RWPE1 (cell line): ENCODE measurements around the gene PIAS3.

Experiments used
- CTCF ChIA-PET: fragments of 350-600 bp; sonication (Branson Sonifier 250); formaldehyde crosslinking; extraction: SDS; loops from one replicate; lab custom pipeline; 2021; lab: Yijun Ruan, JAX
- POLR2A ChIA-PET: fragments of 400-600 bp; formaldehyde crosslinking; extraction: SDS; loops from one replicate; lab custom pipeline; 2020; ENCODE audit warnings: antibody characterized with exemption; ENCODE audit not compliant: low non-redundant PET; lab: Yijun Ruan, JAX
- DNase-seq: peaks from one replicate; pipeline ENCODE4 v3.0.0; 2012; ENCODE audit warnings: low spot score
- H3K27ac ChIP-seq: fragments of 450-650 bp; 2 replicates; pipeline ENCODE4 v1.5.1; 2017
- CTCF ChIP-seq: fragments of 450-650 bp; conservative IDR thresholded peaks from 2 replicates; pipeline ENCODE4 v1.5.1; 2017; ENCODE audit warnings: low read depth, mild to moderate bottlenecking

Gene PIAS3

GRCh38 chr1:145878724-145879123, 19.8 kb upstream of the PIAS3 start:
- no peak overlapping the region for H3K27ac ChIP-seq
- DNase-seq = no peak
- no peak for TF ChIP-seq CTCF
- CTCF ChIA-PET = interaction anchor here (0.7 to 3.0 kb wide), 2 partner anchors 13 to 130 kb away, joined by 3 to 12 read pairs; no protein-coding TSS in a partner anchor
- POLR2A ChIA-PET = no interaction called here

- TF ChIP-seq CTCF = no peak
- POLR2A ChIA-PET = interaction anchor here (0.5 kb wide), 1 partner anchor 45 kb away, joined by 4 read pairs; no protein-coding TSS in a partner anchor
- no peak overlapping the region for H3K27ac ChIP-seq
- DNase-seq = no peak
- CTCF ChIA-PET = interaction anchor here (0.7 to 3.0 kb wide), 2 partner anchors 14 to 131 kb away, joined by 3 to 12 read pairs; no protein-coding TSS in a partner anchor
Observed at GRCh38 chr1:145877923-145878486, 19.1 kb upstream of the PIAS3 start.

DNA sequence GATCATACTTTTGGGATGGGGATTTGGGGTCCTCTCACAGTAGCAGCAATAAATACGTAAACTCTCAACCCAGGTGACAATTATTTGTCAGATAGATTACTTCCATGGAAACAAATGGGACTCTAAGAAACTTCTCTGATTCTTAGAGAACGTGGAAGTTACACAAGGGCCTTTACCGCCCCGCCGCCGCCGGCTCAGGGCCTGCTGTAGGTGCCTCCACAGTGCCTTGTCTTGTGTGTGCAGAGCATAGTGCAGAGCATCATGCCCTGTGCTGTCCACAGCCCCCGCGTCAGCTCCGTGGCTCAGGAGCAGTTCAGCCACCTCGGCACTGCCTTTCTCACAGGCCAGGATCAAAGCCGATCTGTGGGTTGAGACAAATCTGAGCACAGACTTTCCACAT, 15.8 kb upstream of the PIAS3 start:
- no peak overlapping the region for H3K27ac ChIP-seq
- ChIA-PET CTCF (interaction anchor here (0.6 kb wide), 1 partner anchor 11 kb away, joined by 3 read pairs; no protein-coding TSS in a partner anchor), POLR2A (no interaction called here)
- no peak for TF ChIP-seq CTCF
- no peak for DNase-seq

- H3K27ac ChIP-seq = no peak overlapping the region
- DNase-seq = no peak
- ChIA-PET CTCF (interaction anchor here (0.6 to 2.1 kb wide), 3 partner anchors 16 to 147 kb away, joined by 3 to 9 read pairs (median 4); partner anchors contain the start of gene NUDT17), POLR2A (no interaction called here)
- TF ChIP-seq CTCF = no peak
Observed at GRCh38 chr1:145871994-145872924, 13.4 kb upstream of the PIAS3 start.

DNA sequence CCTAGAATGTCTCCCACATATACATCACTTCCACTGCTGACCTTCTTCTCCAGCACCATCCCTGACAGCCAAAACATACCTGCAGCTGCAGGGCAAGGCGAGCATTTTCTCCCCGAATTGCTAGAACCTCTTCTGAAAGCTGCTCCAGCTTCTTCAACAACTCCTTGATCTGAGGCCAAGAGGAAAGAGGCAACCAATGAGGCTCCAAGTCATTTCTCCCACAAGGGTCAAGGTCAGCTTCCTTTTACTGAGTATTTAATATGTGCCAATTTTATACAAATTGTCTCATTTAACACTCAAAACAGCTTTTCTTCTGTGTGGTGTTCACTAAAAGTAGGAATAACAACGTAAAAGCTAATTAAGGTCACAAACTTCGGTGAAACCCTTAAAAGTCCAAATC, 9.4 kb upstream of the PIAS3 start:
- no peak for DNase-seq
- no peak overlapping the region for H3K27ac ChIP-seq
- CTCF ChIA-PET = no interaction called here
- TF ChIP-seq CTCF = no peak
- POLR2A ChIA-PET = no interaction called here

DNA sequence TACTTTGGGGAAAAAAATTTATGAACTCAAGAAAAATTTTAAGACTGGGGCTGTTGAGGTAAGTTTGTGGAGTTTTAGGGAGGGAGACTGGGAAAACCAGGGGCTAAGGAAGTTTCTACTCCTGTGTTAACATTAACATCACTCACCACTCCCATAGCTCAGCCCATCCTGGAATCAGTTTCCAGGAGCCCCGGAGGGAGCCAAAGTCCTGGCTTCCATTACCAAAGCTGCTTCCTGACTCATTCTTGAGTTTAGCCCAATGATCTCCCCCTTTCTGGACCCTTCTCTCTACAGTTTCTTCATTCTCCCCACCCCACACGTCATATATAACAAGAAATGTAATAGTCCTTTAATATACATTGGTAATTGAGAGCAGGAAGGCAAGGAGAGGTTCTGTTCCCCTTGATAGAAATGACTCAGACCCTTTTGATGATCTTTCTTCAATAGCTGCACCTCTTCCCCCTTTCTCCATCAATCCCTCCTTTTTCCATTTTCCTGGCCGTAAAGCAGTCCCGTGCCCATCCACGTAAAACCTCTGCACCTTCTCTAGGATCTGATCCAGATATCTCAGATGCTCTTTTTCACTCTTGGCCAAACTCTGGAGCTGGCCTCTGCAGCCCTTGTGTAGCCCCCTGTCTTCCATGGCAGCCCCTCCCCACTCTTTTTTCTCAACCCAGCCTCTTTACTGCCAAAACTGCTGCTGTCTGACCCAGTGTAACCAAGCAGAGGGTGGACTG, 4.6 kb upstream of the PIAS3 start:
- ChIA-PET CTCF (no interaction called here), POLR2A (no interaction called here)
- H3K27ac ChIP-seq = no peak overlapping the region
- TF ChIP-seq CTCF = no peak
- DNase-seq = no peak
